Stromal cell of bone marrow (primary cell): ENCODE data around the gene CD300E.
"Not testable (repeated sequence)": the region's sequence is repeated elsewhere in the genome, so short reads cannot be mapped to it uniquely, and the experiment has no call there.

ENCODE experiments used
- DNase-seq: peaks from one replicate; pipeline ENCODE4 v3.0.0-alpha.2; 2012; ENCODE audit warnings: low read depth

The CD300E gene

GRCh38 chr17:74623693-74624093 is at the start of gene CD300E:
Gene CD300E (minus strand): TSS chr17:74623738. CDS start chr17:74623621, 117 bp downstream.
- DNase-seq = no peak

GRCh38 chr17:74671031-74671771 is 47.7 kb upstream of the CD300E start:
- peak; percentile 34 for DNase-seq

GRCh38 chr17:74670329-74670728 is 46.8 kb upstream of the CD300E start:
- DNase-seq = no peak

GRCh38 chr17:74663561-74663960 is 40.0 kb upstream of the CD300E start:
- no peak for DNase-seq

GRCh38 chr17:74659889-74660288 is 36.4 kb upstream of the CD300E start:
- DNase-seq = no peak

- no peak for DNase-seq
Measured at GRCh38 chr17:74658620-74659019, 35.1 kb upstream of the CD300E start.

GRCh38 chr17:74654742-74655141 is 31.2 kb upstream of the CD300E start:
- no peak for DNase-seq

- DNase-seq = no peak
Measured at GRCh38 chr17:74652020-74652419, 28.5 kb upstream of the CD300E start.

- no peak for DNase-seq
Measured at GRCh38 chr17:74649909-74650308, 26.4 kb upstream of the CD300E start.

- DNase-seq = no peak
Measured at GRCh38 chr17:74647871-74648672, 24.5 kb upstream of the CD300E start.

- DNase-seq = no peak
Measured at GRCh38 chr17:74646231-74646630, 22.7 kb upstream of the CD300E start.

GRCh38 chr17:74645010-74645409 is 21.5 kb upstream of the CD300E start:
- DNase-seq = no peak

GRCh38 chr17:74644419-74644818 is 20.9 kb upstream of the CD300E start:
- no peak for DNase-seq

- no peak for DNase-seq
Measured at GRCh38 chr17:74643826-74644225, 20.3 kb upstream of the CD300E start.

- DNase-seq = no peak
Measured at GRCh38 chr17:74642995-74643394, 19.5 kb upstream of the CD300E start.

GRCh38 chr17:74642556-74642955 is 19.0 kb upstream of the CD300E start:
- DNase-seq = no peak

- DNase-seq = no peak
Measured at GRCh38 chr17:74641958-74642298, 18.4 kb upstream of the CD300E start.

- DNase-seq = no peak
Measured at GRCh38 chr17:74641224-74641957, 17.9 kb upstream of the CD300E start.

- DNase-seq = no peak
Measured at GRCh38 chr17:74639704-74640151, 16.2 kb upstream of the CD300E start.

- DNase-seq = no peak
Measured at GRCh38 chr17:74637926-74638325, 14.4 kb upstream of the CD300E start.

- no peak for DNase-seq
Measured at GRCh38 chr17:74637265-74637664, 13.7 kb upstream of the CD300E start.

- not testable (repeated sequence) for DNase-seq
Measured at GRCh38 chr17:74636541-74637085, 13.1 kb upstream of the CD300E start.
